ENCODE results near the gene CDCA3.

- TF ChIP-seq CTCF (IDR thresholded peaks at IDR 0.05) (no peak), POLR2A (IDR thresholded peaks at IDR 0.05) (no peak)
Measured at GRCh38 chr12:6821591-6822425, 29.3 kb downstream of the CDCA3 start, which contains the start of gene GPR162.
